Keratinocyte (primary cell): Measurements from ENCODE around the gene GRAMD4. TPM values are rescaled to one million over a fixed set of nuclear protein-coding genes. Genes with fewer than 3 reads are reported as not detected.

Source experiments
- DNase-seq: peaks from one replicate; pipeline ENCODE4 v3.0.0-alpha.2; 2011; ENCODE audit warnings: low read depth, missing footprints, low spot score
- FAIRE-seq: peaks from 2 replicates; lab custom pipeline; 2011; peaks lifted over from hg19 to GRCh38; lab: Jason Lieb, UNC
- H2AFZ ChIP-seq: 2 replicates; pipeline ENCODE4 v1.6.0; 2012; ENCODE audit warnings: low read length, control low read depth, inconsistent platforms; ENCODE audit not compliant: control insufficient read depth
- H3K27ac ChIP-seq: 2 replicates; pipeline ENCODE4 v1.5.1; 2011; ENCODE audit warnings: low read length; ENCODE audit not compliant: control insufficient read depth, insufficient read depth
- H3K27me3 ChIP-seq: 3 replicates; pipeline ENCODE4 v1.6.0; 2011; ENCODE audit warnings: low read length; ENCODE audit not compliant: control insufficient read depth, insufficient read depth; ENCODE audit errors: extremely low read depth
- H3K36me3 ChIP-seq, 2 experiments: 2 replicates in 1 of 2; 3 replicates in 1 of 2; pipeline ENCODE4 v1.5.1; 2011; ENCODE audit warnings: low read length in 2 of 2, mild to moderate bottlenecking in 1 of 2; ENCODE audit not compliant: control insufficient read depth in 2 of 2, insufficient read depth in 2 of 2; ENCODE audit errors: extremely low read depth in 1 of 2
- H3K4me1 ChIP-seq: 3 replicates; pipeline ENCODE4 v1.5.1; 2011; ENCODE audit warnings: low read length; ENCODE audit not compliant: control insufficient read depth, insufficient read depth; ENCODE audit errors: extremely low read depth
- H3K4me2 ChIP-seq: 3 replicates; pipeline ENCODE4 v1.6.0; 2011; ENCODE audit warnings: low read depth, low read length; ENCODE audit not compliant: control insufficient read depth, insufficient read depth; ENCODE audit errors: extremely low read depth
- H3K4me3 ChIP-seq, 3 experiments: fragments of 200-600 bp in 1 of 3; sonication (generic) in 1 of 3; 2 replicates in 2 of 3; 3 replicates in 1 of 3; pipeline ENCODE4 v1.5.1; 2011 to 2016; ENCODE audit warnings: low read length in 3 of 3, mild to moderate bottlenecking in 3 of 3, control low read depth in 2 of 3, inconsistent platforms in 1 of 3, low read depth in 1 of 3, mixed read lengths in 1 of 3, mixed run types in 1 of 3, moderate library complexity in 1 of 3; ENCODE audit not compliant: control insufficient read depth in 2 of 3, insufficient read depth in 2 of 3; ENCODE audit errors: extremely low read depth in 1 of 3
- H3K79me2 ChIP-seq: 2 replicates; pipeline ENCODE4 v1.6.0; 2012; ENCODE audit warnings: low read length; ENCODE audit not compliant: control insufficient read depth, insufficient read depth
- H3K9ac ChIP-seq: 3 replicates; pipeline ENCODE4 v1.6.0; 2011; ENCODE audit warnings: low read length; ENCODE audit not compliant: control insufficient read depth, insufficient read depth; ENCODE audit errors: extremely low read depth
- H3K9me1 ChIP-seq: 3 replicates; pipeline ENCODE4 v1.6.0; 2011; ENCODE audit warnings: low read length; ENCODE audit not compliant: control insufficient read depth, insufficient read depth; ENCODE audit errors: extremely low read depth
- H3K9me3 ChIP-seq: 2 replicates; pipeline ENCODE4 v1.5.1; 2012; ENCODE audit warnings: low read depth, low read length; ENCODE audit not compliant: control insufficient read depth
- H4K20me1 ChIP-seq: 3 replicates; pipeline ENCODE4 v1.6.0; 2011; ENCODE audit warnings: low read length; ENCODE audit not compliant: control insufficient read depth, insufficient read depth; ENCODE audit errors: extremely low read depth
- EZH2 ChIP-seq: IDR thresholded peaks from one replicate; pipeline ENCODE4 v1.6.1; 2012; ENCODE audit warnings: inconsistent platforms, mild to moderate bottlenecking, low read length, moderate library complexity
- dilution Hi-C: fragments of 300-500 bp; cut with MboI; formaldehyde crosslinking; loops from one replicate; pipeline ENCODE4 v1.7.0; 2020; ENCODE audit warnings: low sequenced_read_pairs; ENCODE audit not compliant: extremely low pct_ligation_motif_present
- polyA plus RNA-seq, 5 experiments: library from polyadenylated mRNA; depleted of rRNA in 3 of 5; stranded (reverse) in 3 of 5; stranded (forward) in 1 of 5; unstranded in 1 of 5; fragments of >200 nt; gene quantifications; 1 replicate in 1 of 5; 2 replicates in 3 of 5; 3 replicates in 1 of 5; pipeline versions ENCODE4 v1.2.1 to v1.2.3, GENCODE V29; 2011 to 2012; ENCODE audit warnings: missing spikeins in 2 of 5, low read depth in 1 of 5, low replicate concordance in 1 of 5
- TF ChIP-seq, protein P1 (sequence below), 3 experiments: IDR thresholded peaks in 1 of 3; conservative IDR thresholded peaks in 1 of 3; optimal IDR thresholded peaks in 1 of 3; 2 replicates in 2 of 3; 3 replicates in 1 of 3; pipeline versions ENCODE3 to v1.5.1; 2011; ENCODE audit warnings: low read length in 3 of 3, mild to moderate bottlenecking in 3 of 3, moderate library complexity in 2 of 3, control low read depth in 1 of 3, inconsistent platforms in 1 of 3; ENCODE audit not compliant: insufficient read depth in 2 of 3; ENCODE audit errors: extremely low read depth in 1 of 3

Gene GRAMD4
- polyA plus RNA-seq, 1 donor (not counting 4 experiments of a cell fraction or from before 2014, with no cell fraction given): 17.3 TPM

- H3K9me1 ChIP-seq: no peaks in the 10 kb centered on the region
- no peak for DNase-seq
- TF ChIP-seq, protein P1, sequence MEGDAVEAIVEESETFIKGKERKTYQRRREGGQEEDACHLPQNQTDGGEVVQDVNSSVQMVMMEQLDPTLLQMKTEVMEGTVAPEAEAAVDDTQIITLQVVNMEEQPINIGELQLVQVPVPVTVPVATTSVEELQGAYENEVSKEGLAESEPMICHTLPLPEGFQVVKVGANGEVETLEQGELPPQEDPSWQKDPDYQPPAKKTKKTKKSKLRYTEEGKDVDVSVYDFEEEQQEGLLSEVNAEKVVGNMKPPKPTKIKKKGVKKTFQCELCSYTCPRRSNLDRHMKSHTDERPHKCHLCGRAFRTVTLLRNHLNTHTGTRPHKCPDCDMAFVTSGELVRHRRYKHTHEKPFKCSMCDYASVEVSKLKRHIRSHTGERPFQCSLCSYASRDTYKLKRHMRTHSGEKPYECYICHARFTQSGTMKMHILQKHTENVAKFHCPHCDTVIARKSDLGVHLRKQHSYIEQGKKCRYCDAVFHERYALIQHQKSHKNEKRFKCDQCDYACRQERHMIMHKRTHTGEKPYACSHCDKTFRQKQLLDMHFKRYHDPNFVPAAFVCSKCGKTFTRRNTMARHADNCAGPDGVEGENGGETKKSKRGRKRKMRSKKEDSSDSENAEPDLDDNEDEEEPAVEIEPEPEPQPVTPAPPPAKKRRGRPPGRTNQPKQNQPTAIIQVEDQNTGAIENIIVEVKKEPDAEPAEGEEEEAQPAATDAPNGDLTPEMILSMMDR (optimal IDR thresholded peaks at IDR 0.05 in 1 of 3, IDR thresholded peaks at IDR 0.05 in 1 of 3, conservative IDR thresholded peaks at IDR 0.05 in 1 of 3; ENCODE audit: extremely low read depth in 1 of 3, insufficient read depth in 2 of 3, low read length in 3 of 3): no peak
- no peak for TF ChIP-seq EZH2
- H3K9ac ChIP-seq: no peak overlapping the region
- no peaks in the 10 kb centered on the region for H3K27me3 ChIP-seq
- no peak overlapping the region for H3K4me3 ChIP-seq
- no peaks in the 10 kb centered on the region for H3K9me3 ChIP-seq
- dilution Hi-C loops: no loop called here
- H3K79me2 ChIP-seq: peaks cover 1% of the 10 kb centered on the region
- H3K27ac ChIP-seq: no peak overlapping the region
- H3K4me1 ChIP-seq: peaks cover 3% of the 10 kb centered on the region
- no peak overlapping the region for H3K4me2 ChIP-seq
- FAIRE-seq: no peak
- no peaks in the 10 kb centered on the region for H4K20me1 ChIP-seq
- H2AFZ ChIP-seq: no peak overlapping the region
- H3K36me3 ChIP-seq: no peaks in the 10 kb centered on the region
These were observed 7.8 kb upstream of the GRAMD4 start for GRCh38 chr22:46612341-46612903.

GRCh38 chr22:46612904-46613605 lies 7.1 kb upstream of the GRAMD4 start:
- dilution Hi-C loops: no loop called here

More at GRCh38 chr22:46612904-46613605, 7.1 kb upstream of the GRAMD4 start:
- H3K9me3 ChIP-seq: no peaks in the 10 kb centered on the region
- H3K9me1 ChIP-seq: no peaks in the 10 kb centered on the region
- no peak for FAIRE-seq
- H3K9ac ChIP-seq: no peak overlapping the region
- H2AFZ ChIP-seq: no peak overlapping the region
- no peak for DNase-seq
- H3K27ac ChIP-seq: no peak overlapping the region
- H4K20me1 ChIP-seq: no peaks in the 10 kb centered on the region
- no peaks in the 10 kb centered on the region for H3K36me3 ChIP-seq
- H3K79me2 ChIP-seq: peaks cover 1% of the 10 kb centered on the region
- no peaks in the 10 kb centered on the region for H3K27me3 ChIP-seq
- no peaks in the 10 kb centered on the region for H3K4me1 ChIP-seq
- no peak overlapping the region for H3K4me2 ChIP-seq
- H3K4me3 ChIP-seq: no peak overlapping the region
- no peak for TF ChIP-seq EZH2
- TF ChIP-seq, protein P1 (optimal IDR thresholded peaks at IDR 0.05 in 1 of 3, IDR thresholded peaks at IDR 0.05 in 1 of 3, conservative IDR thresholded peaks at IDR 0.05 in 1 of 3; ENCODE audit: extremely low read depth in 1 of 3, insufficient read depth in 2 of 3, low read length in 3 of 3): no peak
